ENCODE measurements around the gene MRPL14.

DNA sequence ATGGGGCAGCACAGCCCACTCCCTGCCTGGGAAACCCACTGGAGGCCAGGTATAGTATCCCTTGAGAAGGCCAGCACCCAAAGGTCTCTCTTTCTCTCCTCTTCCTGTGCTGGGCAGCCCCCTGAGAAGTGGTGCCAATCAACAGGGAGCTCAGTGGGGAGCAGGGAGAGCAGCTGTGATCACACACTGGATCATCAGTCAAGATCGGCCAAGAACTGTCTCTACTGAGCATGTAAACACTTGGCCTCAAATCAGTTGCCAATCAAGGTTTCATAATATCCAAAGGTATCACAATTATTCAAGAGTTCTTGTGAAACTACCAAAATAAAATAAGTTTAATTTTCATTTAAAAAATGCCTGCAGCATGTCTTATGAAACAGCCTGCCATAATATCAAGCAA lies 18.8 kb downstream of the MRPL14 start:
- TF ChIP-seq, protein P1, sequence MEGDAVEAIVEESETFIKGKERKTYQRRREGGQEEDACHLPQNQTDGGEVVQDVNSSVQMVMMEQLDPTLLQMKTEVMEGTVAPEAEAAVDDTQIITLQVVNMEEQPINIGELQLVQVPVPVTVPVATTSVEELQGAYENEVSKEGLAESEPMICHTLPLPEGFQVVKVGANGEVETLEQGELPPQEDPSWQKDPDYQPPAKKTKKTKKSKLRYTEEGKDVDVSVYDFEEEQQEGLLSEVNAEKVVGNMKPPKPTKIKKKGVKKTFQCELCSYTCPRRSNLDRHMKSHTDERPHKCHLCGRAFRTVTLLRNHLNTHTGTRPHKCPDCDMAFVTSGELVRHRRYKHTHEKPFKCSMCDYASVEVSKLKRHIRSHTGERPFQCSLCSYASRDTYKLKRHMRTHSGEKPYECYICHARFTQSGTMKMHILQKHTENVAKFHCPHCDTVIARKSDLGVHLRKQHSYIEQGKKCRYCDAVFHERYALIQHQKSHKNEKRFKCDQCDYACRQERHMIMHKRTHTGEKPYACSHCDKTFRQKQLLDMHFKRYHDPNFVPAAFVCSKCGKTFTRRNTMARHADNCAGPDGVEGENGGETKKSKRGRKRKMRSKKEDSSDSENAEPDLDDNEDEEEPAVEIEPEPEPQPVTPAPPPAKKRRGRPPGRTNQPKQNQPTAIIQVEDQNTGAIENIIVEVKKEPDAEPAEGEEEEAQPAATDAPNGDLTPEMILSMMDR (IDR thresholded peaks at IDR 0.05) = no peak
- TF ChIP-seq EZH2 (IDR thresholded peaks at IDR 0.05) = no peak

Data from neural progenitor cell (in vitro differentiated cells).